ENCODE results near the gene RSRP1. TPM values are rescaled to one million over a fixed set of nuclear protein-coding genes. Genes with fewer than 3 reads are reported as not detected.

RSRP1 gene
- total and polyA plus RNA-seq, 2 experiments from 2014 or later, result 91.4 to 93.7 TPM

DNA sequence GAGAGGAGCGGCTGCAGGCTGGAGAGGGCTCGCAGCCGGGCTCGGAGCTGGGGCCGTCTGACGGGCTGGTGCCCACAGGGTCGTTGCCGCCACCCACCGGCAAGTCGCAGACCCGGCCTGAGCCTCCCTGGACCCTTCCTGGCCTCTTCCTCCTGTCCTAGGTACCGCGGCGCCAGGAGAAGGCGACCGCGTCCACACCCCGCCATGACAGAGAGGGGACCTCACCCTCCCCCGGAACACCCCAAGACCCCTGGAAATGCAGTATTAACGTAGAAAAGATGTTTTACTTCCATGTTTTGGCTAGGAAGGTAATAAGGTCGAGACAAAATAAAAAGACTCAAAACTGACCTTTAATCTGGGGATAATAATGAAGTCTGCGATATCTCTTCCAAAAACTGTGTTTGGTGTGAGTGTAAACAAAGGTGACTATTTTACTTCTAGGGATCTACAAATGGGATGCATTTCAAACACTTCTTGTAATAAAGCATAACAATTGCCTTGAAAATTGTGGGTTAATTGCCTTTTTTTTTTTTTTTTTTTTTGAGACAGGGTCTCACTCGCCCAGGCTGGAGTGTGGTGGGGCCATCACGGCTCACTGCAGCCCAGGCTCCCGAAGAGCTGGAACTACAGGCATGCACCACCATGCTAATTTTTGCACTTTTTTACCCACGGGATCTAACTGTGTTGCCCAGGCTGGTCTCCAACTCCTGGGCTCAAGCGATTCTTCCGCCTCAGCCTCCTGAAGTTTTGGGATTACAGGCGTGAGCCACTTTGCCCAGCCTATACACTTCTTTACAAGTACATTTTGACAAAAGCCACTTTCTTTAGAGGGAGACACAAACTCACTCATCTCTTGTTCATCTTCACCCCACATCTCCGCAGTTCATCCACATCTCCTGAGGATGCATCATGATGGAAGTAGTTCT, 838 bp upstream of the RSRP1 start:
- Histone ChIP-seq H3K4me3 (peak overlapping the region; percentile 75), H3K9me2 (ENCODE audit: insufficient read depth) (no peaks in the 10 kb centered on the region), H3K4me1 (ENCODE audit: insufficient read depth) (no peaks in the 10 kb centered on the region; the same call in 1 of the 2 replicates), H3K4me2 (peak overlapping the region; percentile 82), H2AFZ (peak overlapping the region; percentile 30; the same call in 1 of the 2 replicates), H3K27me3 (ENCODE audit: insufficient read depth) (no peaks in the 10 kb centered on the region), H4K20me1 (replicated peaks; ENCODE audit: insufficient read depth) (peaks cover 4% of the 10 kb centered on the region), H3K79me2 (replicated peaks; ENCODE audit: insufficient read depth) (peaks cover 31% of the 10 kb centered on the region), H3K27ac (ENCODE audit: low read depth) (peak overlapping the region; percentile 67), H3K36me3 (ENCODE audit: insufficient read depth) (peaks cover 22% of the 10 kb centered on the region), H3F3A (replicated peaks; ENCODE audit: low read depth) (peaks cover 4% of the 10 kb centered on the region; the same call in 1 of the 2 replicates)
- no peak for DNase-seq (ENCODE audit: low spot score)
- H3K4me3 Mint-ChIP-seq, result peak overlapping the region; percentile 89
- ATAC-seq, result peak; percentile 89
- H3K4me1 Mint-ChIP-seq, result peaks cover 12% of the 10 kb centered on the region
- peak overlapping the region; percentile 93 for H3K27ac Mint-ChIP-seq
- TF ChIP-seq ZNF331 (CRISPR knock-in tag; IDR thresholded peaks at IDR 0.05; ENCODE audit: low read depth) (no peak), EZH2 (IDR thresholded peaks at IDR 0.05; ENCODE audit: low read depth, unreplicated experiment) (no peak), ZNF114 (CRISPR knock-in tag; IDR thresholded peaks at IDR 0.05) (no peak), ETS1 (IDR thresholded peaks at IDR 0.05) (no peak), JUNB (IDR thresholded peaks at IDR 0.05; ENCODE audit: unreplicated experiment) (no peak), CTCF (conservative IDR thresholded peaks at IDR 0.05; ENCODE audit: low read depth in 2 of 2) (peak; percentile 24 to 49; a peak in 2 of 4 replicates)
- peaks cover 11% of the 10 kb centered on the region for H3K27me3 Mint-ChIP-seq (ENCODE audit: insufficient read depth, low read depth, poor library complexity)
- peaks cover 37% of the 10 kb centered on the region for H3K36me3 Mint-ChIP-seq (ENCODE audit: low read depth)
- H3K9me3 Mint-ChIP-seq, result no peaks in the 10 kb centered on the region; the same call in 1 of the 3 replicates

DNA sequence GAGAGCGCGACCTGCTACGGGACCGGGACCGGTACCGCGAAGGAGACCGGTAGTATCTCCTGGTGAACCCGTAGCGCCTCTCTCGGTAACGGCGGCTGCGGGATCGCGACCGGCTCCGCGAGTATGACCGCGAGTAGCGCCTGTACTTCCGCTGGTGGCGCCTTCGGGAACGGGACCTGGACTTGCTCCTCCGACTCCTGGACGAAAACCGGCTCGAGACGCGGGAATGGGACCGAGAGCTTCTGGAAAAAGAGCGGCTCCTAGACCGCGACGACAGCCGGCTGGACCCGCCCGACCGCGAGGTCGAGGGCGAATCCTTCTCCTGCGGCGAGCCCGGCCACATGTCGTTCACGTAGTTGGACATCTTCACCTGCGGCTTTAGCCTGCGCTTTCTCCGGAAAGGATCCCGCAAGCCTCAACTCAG, 642 bp downstream of the RSRP1 start:
- DNase-seq (ENCODE audit: low spot score) (peak; percentile 37), ATAC-seq (peak; percentile 9)
- H3K4me3 Mint-ChIP-seq, result peak overlapping the region; percentile 89
- TF ChIP-seq ZNF114 (CRISPR knock-in tag; IDR thresholded peaks at IDR 0.05) (no peak), JUNB (IDR thresholded peaks at IDR 0.05; ENCODE audit: unreplicated experiment) (no peak)
- TF ChIP-seq, protein P1, sequence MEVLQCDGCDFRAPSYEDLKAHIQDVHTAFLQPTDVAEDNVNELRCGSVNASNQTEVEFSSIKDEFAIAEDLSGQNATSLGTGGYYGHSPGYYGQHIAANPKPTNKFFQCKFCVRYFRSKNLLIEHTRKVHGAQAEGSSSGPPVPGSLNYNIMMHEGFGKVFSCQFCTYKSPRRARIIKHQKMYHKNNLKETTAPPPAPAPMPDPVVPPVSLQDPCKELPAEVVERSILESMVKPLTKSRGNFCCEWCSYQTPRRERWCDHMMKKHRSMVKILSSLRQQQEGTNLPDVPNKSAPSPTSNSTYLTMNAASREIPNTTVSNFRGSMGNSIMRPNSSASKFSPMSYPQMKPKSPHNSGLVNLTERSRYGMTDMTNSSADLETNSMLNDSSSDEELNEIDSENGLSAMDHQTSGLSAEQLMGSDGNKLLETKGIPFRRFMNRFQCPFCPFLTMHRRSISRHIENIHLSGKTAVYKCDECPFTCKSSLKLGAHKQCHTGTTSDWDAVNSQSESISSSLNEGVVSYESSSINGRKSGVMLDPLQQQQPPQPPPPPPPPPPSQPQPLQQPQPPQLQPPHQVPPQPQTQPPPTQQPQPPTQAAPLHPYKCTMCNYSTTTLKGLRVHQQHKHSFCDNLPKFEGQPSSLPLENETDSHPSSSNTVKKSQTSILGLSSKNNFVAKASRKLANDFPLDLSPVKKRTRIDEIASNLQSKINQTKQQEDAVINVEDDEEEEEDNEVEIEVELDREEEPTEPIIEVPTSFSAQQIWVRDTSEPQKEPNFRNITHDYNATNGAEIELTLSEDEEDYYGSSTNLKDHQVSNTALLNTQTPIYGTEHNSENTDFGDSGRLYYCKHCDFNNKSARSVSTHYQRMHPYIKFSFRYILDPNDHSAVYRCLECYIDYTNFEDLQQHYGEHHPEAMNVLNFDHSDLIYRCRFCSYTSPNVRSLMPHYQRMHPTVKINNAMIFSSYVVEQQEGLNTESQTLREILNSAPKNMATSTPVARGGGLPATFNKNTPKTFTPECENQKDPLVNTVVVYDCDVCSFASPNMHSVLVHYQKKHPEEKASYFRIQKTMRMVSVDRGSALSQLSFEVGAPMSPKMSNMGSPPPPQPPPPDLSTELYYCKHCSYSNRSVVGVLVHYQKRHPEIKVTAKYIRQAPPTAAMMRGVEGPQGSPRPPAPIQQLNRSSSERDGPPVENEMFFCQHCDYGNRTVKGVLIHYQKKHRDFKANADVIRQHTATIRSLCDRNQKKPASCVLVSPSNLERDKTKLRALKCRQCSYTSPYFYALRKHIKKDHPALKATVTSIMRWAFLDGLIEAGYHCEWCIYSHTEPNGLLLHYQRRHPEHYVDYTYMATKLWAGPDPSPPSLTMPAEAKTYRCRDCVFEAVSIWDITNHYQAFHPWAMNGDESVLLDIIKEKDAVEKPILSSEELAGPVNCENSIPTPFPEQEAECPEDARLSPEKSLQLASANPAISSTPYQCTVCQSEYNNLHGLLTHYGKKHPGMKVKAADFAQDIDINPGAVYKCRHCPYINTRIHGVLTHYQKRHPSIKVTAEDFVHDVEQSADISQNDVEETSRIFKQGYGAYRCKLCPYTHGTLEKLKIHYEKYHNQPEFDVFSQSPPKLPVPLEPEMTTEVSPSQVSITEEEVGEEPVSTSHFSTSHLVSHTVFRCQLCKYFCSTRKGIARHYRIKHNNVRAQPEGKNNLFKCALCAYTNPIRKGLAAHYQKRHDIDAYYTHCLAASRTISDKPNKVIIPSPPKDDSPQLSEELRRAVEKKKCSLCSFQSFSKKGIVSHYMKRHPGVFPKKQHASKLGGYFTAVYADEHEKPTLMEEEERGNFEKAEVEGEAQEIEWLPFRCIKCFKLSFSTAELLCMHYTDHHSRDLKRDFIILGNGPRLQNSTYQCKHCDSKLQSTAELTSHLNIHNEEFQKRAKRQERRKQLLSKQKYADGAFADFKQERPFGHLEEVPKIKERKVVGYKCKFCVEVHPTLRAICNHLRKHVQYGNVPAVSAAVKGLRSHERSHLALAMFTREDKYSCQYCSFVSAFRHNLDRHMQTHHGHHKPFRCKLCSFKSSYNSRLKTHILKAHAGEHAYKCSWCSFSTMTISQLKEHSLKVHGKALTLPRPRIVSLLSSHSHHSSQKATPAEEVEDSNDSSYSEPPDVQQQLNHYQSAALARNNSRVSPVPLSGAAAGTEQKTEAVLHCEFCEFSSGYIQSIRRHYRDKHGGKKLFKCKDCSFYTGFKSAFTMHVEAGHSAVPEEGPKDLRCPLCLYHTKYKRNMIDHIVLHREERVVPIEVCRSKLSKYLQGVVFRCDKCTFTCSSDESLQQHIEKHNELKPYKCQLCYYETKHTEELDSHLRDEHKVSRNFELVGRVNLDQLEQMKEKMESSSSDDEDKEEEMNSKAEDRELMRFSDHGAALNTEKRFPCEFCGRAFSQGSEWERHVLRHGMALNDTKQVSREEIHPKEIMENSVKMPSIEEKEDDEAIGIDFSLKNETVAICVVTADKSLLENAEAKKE (CRISPR knock-in tag; IDR thresholded peaks at IDR 0.05), result no peak
- H3K27me3 ChIP-seq (ENCODE audit: insufficient read depth), result no peaks in the 10 kb centered on the region
- H3K27ac ChIP-seq (ENCODE audit: low read depth), result peak overlapping the region; percentile 91; the same call in 1 of the 2 replicates
- H3K4me2 ChIP-seq, result peak overlapping the region; percentile 73
- H3K79me2 ChIP-seq (replicated peaks; ENCODE audit: insufficient read depth), result peaks cover 31% of the 10 kb centered on the region
- H2AFZ ChIP-seq, result peak overlapping the region; percentile 45; the same call in 1 of the 2 replicates
- H3K4me1 ChIP-seq (ENCODE audit: insufficient read depth), result no peaks in the 10 kb centered on the region; the same call in 1 of the 2 replicates
- peaks cover 11% of the 10 kb centered on the region for H3K27me3 Mint-ChIP-seq (ENCODE audit: insufficient read depth, low read depth, poor library complexity)
- H3K4me1 Mint-ChIP-seq, result peaks cover 12% of the 10 kb centered on the region
- H3K36me3 ChIP-seq (ENCODE audit: insufficient read depth), result peaks cover 34% of the 10 kb centered on the region
- peak overlapping the region; percentile 97 for H3K27ac Mint-ChIP-seq
- H3K9me2 ChIP-seq (ENCODE audit: insufficient read depth), result no peaks in the 10 kb centered on the region
- H3K4me3 ChIP-seq, result peak overlapping the region; percentile 75
- H3K9me3 Mint-ChIP-seq, result no peaks in the 10 kb centered on the region; the same call in 1 of the 3 replicates
- peaks cover 4% of the 10 kb centered on the region for H4K20me1 ChIP-seq (replicated peaks; ENCODE audit: insufficient read depth)
- H3F3A ChIP-seq (replicated peaks; ENCODE audit: low read depth), result peaks cover 4% of the 10 kb centered on the region; the same call in 1 of the 2 replicates
- peaks cover 49% of the 10 kb centered on the region for H3K36me3 Mint-ChIP-seq (ENCODE audit: low read depth)
